WI38 (cell line): ENCODE measurements around the gene STK39.

Experiments
- H3K4me3 ChIP-seq: 2 replicates; pipeline ENCODE4 v1.5.1; 2011; ENCODE audit warnings: low read depth, mild to moderate bottlenecking, control low read depth, low read length
- CTCF ChIP-seq: IDR thresholded peaks from 2 replicates; pipeline ENCODE4 v1.5.1; 2012; ENCODE audit warnings: low read depth, mild to moderate bottlenecking, control low read depth, low read length

STK39 gene

GRCh38 chr2:168097431-168097830 lies 150.0 kb downstream of the STK39 start:
- no peak for TF ChIP-seq CTCF
- H3K4me3 ChIP-seq = no peak overlapping the region

GRCh38 chr2:168096158-168096557 lies 151.2 kb downstream of the STK39 start:
- no peak overlapping the region for H3K4me3 ChIP-seq
- TF ChIP-seq CTCF = no peak

- no peak overlapping the region for H3K4me3 ChIP-seq
- TF ChIP-seq CTCF = no peak
These were observed 155.4 kb downstream of the STK39 start for GRCh38 chr2:168091986-168092385.

GRCh38 chr2:168090366-168091135 lies 156.8 kb downstream of the STK39 start:
- H3K4me3 ChIP-seq = no peak overlapping the region
- no peak for TF ChIP-seq CTCF

GRCh38 chr2:168089200-168089599 lies 158.2 kb downstream of the STK39 start:
- H3K4me3 ChIP-seq = no peak overlapping the region
- no peak for TF ChIP-seq CTCF

GRCh38 chr2:168087401-168087800 lies 160.0 kb downstream of the STK39 start:
- no peak for TF ChIP-seq CTCF
- no peak overlapping the region for H3K4me3 ChIP-seq

- no peak for TF ChIP-seq CTCF
- no peak overlapping the region for H3K4me3 ChIP-seq
These were observed 160.5 kb downstream of the STK39 start for GRCh38 chr2:168086851-168087250.
